ENCODE results near the gene LMF2. TPM values are rescaled to one million over a fixed set of nuclear protein-coding genes. Genes with fewer than 3 reads are reported as not detected.
A peak's percentile ranks its signal among the peaks of the same experiment; 100 is the strongest.

The LMF2 gene
- total RNA-seq, 4 donors from 2014 or later: 19.7 to 61.3 (median 32.0) TPM

- H3K36me3 ChIP-seq: no peaks in the 10 kb centered on the region
- no peak overlapping the region for H3K4me3 ChIP-seq
- H3K9me3 ChIP-seq: no peaks in the 10 kb centered on the region
- DNase-seq: no peak
- peak overlapping the region in 1 of 2 donors; percentile 85 for H3K27ac ChIP-seq
- peaks cover 0 to 11% of the 10 kb centered on the region in 2 donors for H3K4me1 ChIP-seq
- H3K27me3 ChIP-seq: peaks cover 4 to 24% of the 10 kb centered on the region in 2 donors
- intact Hi-C loops (cut with DNase I; ENCODE audit: low total_unique reads): no loop called here
- TF ChIP-seq CTCF (IDR thresholded peaks at IDR 0.05) (no peak), POLR2A (IDR thresholded peaks at IDR 0.05) (no peak)
Measured at GRCh38 chr22:50532824-50533796, 25.6 kb upstream of the LMF2 start.

GRCh38 chr22:50531962-50532674 is 24.6 kb upstream of the LMF2 start:
- Histone ChIP-seq H3K27me3 (peaks cover 4 to 24% of the 10 kb centered on the region in 2 donors), H3K4me3 (peak overlapping the region; percentile 39 to 40), H3K36me3 (no peaks in the 10 kb centered on the region), H3K9me3 (no peaks in the 10 kb centered on the region), H3K27ac (peak overlapping the region; percentile 77 to 85), H3K4me1 (peaks cover 0 to 11% of the 10 kb centered on the region in 2 donors)
- TF ChIP-seq POLR2A (IDR thresholded peaks at IDR 0.05): peak in 1 of 2 donors; percentile 46
- no peak for TF ChIP-seq CTCF (IDR thresholded peaks at IDR 0.05)
- DNase-seq: peak; percentile 66 to 72
- intact Hi-C loops (cut with DNase I; ENCODE audit: low total_unique reads): no loop called here

GRCh38 chr22:50531546-50531961 is 24.1 kb upstream of the LMF2 start:
- intact Hi-C loops (cut with DNase I; ENCODE audit: low total_unique reads): no loop called here
- peak overlapping the region; percentile 39 to 40 for H3K4me3 ChIP-seq
- H3K36me3 ChIP-seq: no peaks in the 10 kb centered on the region
- peak in 1 of 2 donors; percentile 45 for DNase-seq
- peaks cover 0 to 11% of the 10 kb centered on the region in 2 donors for H3K4me1 ChIP-seq
- no peaks in the 10 kb centered on the region for H3K9me3 ChIP-seq
- TF ChIP-seq CTCF (IDR thresholded peaks at IDR 0.05) (no peak), POLR2A (IDR thresholded peaks at IDR 0.05) (no peak)
- peak overlapping the region; percentile 77 to 85 for H3K27ac ChIP-seq
- H3K27me3 ChIP-seq: peaks cover 4 to 24% of the 10 kb centered on the region in 2 donors

DNA sequence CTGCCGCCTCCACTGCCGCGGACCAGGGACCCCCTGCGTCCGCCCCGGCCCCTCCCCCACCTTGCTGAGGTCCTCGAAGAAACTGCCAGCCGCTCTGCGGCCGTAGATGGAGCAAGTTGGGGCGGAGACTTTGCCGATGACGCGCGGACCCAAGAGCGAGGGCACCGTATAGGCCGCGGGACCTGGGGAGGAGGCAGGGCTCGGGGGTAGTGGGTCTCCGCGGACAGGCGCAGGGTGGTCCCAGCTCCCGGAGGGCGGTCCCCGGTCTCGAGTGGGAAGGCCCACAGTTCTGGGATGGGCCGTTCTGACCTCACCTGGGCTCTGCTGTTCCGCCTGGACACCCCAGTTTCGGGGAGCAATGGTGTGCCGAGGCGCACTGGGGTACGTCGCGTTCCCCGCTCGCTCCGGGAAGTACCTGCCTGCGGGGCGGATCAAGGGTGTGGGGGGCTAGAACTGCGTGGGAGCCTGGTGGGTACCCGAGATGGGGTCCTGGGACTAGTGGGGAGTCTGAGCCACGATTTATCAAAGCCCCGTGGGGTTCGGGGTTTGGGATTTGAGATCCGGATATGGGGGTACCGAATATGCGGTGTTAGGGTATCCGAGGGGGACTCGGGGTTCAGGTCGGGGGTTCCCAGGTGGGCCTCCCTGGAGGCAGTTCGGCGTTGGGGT is 23.5 kb upstream of the LMF2 start:
- no peaks in the 10 kb centered on the region for H3K9me3 ChIP-seq
- peaks cover 0 to 11% of the 10 kb centered on the region in 2 donors for H3K4me1 ChIP-seq
- H3K36me3 ChIP-seq: no peaks in the 10 kb centered on the region
- H3K27ac ChIP-seq: peak overlapping the region; percentile 77 to 85
- peak; percentile 70 to 82 for DNase-seq
- intact Hi-C loops (cut with DNase I; ENCODE audit: low total_unique reads): no loop called here
- peak overlapping the region; percentile 39 to 40 for H3K4me3 ChIP-seq
- H3K27me3 ChIP-seq: peaks cover 4 to 24% of the 10 kb centered on the region in 2 donors
- TF ChIP-seq CTCF (IDR thresholded peaks at IDR 0.05) (no peak), POLR2A (IDR thresholded peaks at IDR 0.05) (peak; percentile 63 to 64)

Data from uterus (tissue), 4 donors.